HEK293T (cell line): Measurements from ENCODE around the gene LAMA1.

ENCODE experiments used
- ARNT ChIP-seq: fragments of 450-650 bp; IDR thresholded peaks from 2 replicates; pipeline ENCODE4 v1.6.1; 2017; ENCODE audit warnings: mild to moderate bottlenecking
- BHLHE40 ChIP-seq: fragments of 450-650 bp; IDR thresholded peaks from 2 replicates; pipeline ENCODE4 v1.6.1; 2016; ENCODE audit warnings: mild to moderate bottlenecking, moderate library complexity, borderline replicate concordance
- CTBP1 ChIP-seq: fragments of 450-650 bp; IDR thresholded peaks from 2 replicates; pipeline ENCODE4 v1.6.1; 2016; ENCODE audit warnings: borderline replicate concordance
- FOXM1 ChIP-seq: fragments of 450-650 bp; IDR thresholded peaks from 2 replicates; pipeline ENCODE4 v1.6.1; 2017; ENCODE audit warnings: mild to moderate bottlenecking, borderline replicate concordance
- SP1 ChIP-seq: fragments of 450-650 bp; IDR thresholded peaks from 2 replicates; pipeline ENCODE4 v1.6.1; 2017
- TARDBP ChIP-seq: fragments of 450-650 bp; IDR thresholded peaks from 2 replicates; pipeline ENCODE4 v1.6.1; 2016

DNA sequence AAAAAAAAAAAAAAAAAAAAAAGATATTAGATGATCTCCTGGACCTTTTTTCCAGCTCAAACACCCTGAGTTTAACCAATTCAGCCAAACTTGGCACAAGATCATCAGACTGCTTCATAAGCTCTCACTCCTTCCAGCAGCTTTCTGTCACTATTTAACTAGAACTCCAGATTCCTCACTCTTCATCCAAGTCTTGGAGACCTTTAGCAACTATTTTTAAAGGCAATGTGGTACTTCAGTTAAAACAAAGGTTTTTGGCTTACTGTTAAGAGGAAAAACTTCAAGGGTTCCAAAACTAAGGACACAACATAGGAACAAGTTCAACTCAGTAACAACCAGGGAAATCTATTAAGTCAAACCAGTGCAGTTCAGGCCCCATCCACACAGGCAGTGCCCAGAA is 23.2 kb downstream of the LAMA1 start:
- TF ChIP-seq CTBP1 (no peak), ARNT (no peak), BHLHE40 (no peak), FOXM1 (no peak), SP1 (no peak), TARDBP (no peak)
